AG10803 (cell line): Measurements from ENCODE around the gene ERAP2.

ENCODE experiments used
- DNase-seq: peaks from one replicate; pipeline ENCODE4 v3.0.0; 2010; ENCODE audit warnings: low read depth
- H3K4me3 ChIP-seq: 2 replicates; pipeline ENCODE4 v1.5.1; 2011; ENCODE audit warnings: mild to moderate bottlenecking, low read length, control low read depth
- CTCF ChIP-seq: conservative IDR thresholded peaks from 2 replicates; pipeline ENCODE4 v1.5.1; 2011; ENCODE audit warnings: mild to moderate bottlenecking, low read length, control low read depth, inconsistent platforms

The ERAP2 gene

GRCh38 chr5:96863949-96864584, 12.2 kb upstream of the ERAP2 start:
- no peak for TF ChIP-seq CTCF
- DNase-seq = no peak
- H3K4me3 ChIP-seq = no peak overlapping the region

- no peak for DNase-seq
- TF ChIP-seq CTCF = no peak
- no peak overlapping the region for H3K4me3 ChIP-seq
These were observed 11.3 kb upstream of the ERAP2 start for GRCh38 chr5:96864922-96865530.

GRCh38 chr5:96868603-96869371, 7.5 kb upstream of the ERAP2 start:
- DNase-seq = peak; percentile 77
- H3K4me3 ChIP-seq = no peak overlapping the region
- peak; percentile 99 for TF ChIP-seq CTCF

- no peak for TF ChIP-seq CTCF
- H3K4me3 ChIP-seq = no peak overlapping the region
- no peak for DNase-seq
These were observed 7.0 kb upstream of the ERAP2 start for GRCh38 chr5:96869372-96869641.

GRCh38 chr5:96870094-96871026, 5.9 kb upstream of the ERAP2 start:
- no peak overlapping the region for H3K4me3 ChIP-seq
- no peak for TF ChIP-seq CTCF
- peak; percentile 33 for DNase-seq

- no peak overlapping the region for H3K4me3 ChIP-seq
- TF ChIP-seq CTCF = no peak
- no peak for DNase-seq
These were observed 5.3 kb upstream of the ERAP2 start for GRCh38 chr5:96871027-96871399.
